Bronchial epithelial cell (primary cell): Measurements from ENCODE around the gene ADCY2. TPM values are rescaled to one million over a fixed set of nuclear protein-coding genes. Genes with fewer than 3 reads are reported as not detected.

Source experiments
- DNase-seq: peaks from one replicate; pipeline ENCODE4 v3.0.0-alpha.2; 2010; ENCODE audit warnings: low read depth
- FAIRE-seq: peaks from 2 replicates; lab custom pipeline; 2011; peaks lifted over from hg19 to GRCh38; lab: Jason Lieb, UNC
- H3K27me3 ChIP-seq: 2 replicates; pipeline ENCODE4 v1.5.1; 2011; ENCODE audit warnings: low read length; ENCODE audit not compliant: control insufficient read depth, insufficient read depth
- H3K36me3 ChIP-seq: 2 replicates; pipeline ENCODE4 v1.5.1; 2011; ENCODE audit warnings: low read length; ENCODE audit not compliant: control insufficient read depth, insufficient read depth
- H3K4me3 ChIP-seq: 2 replicates; pipeline ENCODE4 v1.5.1; 2011; ENCODE audit warnings: mild to moderate bottlenecking, low read depth, low read length, control low read depth
- CTCF ChIP-seq: IDR thresholded peaks from 2 replicates; pipeline ENCODE4 v1.5.1; 2011; ENCODE audit warnings: mild to moderate bottlenecking, moderate library complexity, low read length, control low read depth, inconsistent platforms; ENCODE audit not compliant: insufficient read depth, severe bottlenecking
- total RNA-seq: library from RNA; depleted of rRNA; stranded (reverse); fragments of >200 nt; gene quantifications from 2 replicates; pipeline ENCODE4 v1.2.1, GENCODE V29; 2014

ADCY2 gene
- total RNA-seq, 1 donor from 2014 or later = under 0.01 TPM

- DNase-seq (no peak), FAIRE-seq (no peak)
- TF ChIP-seq CTCF = no peak
- no peaks in the 10 kb centered on the region for H3K27me3 ChIP-seq
- H3K4me3 ChIP-seq = no peak overlapping the region
- no peaks in the 10 kb centered on the region for H3K36me3 ChIP-seq
Measured at GRCh38 chr5:7728076-7728475, 332.1 kb downstream of the ADCY2 start.

GRCh38 chr5:7741415-7742065, 345.6 kb downstream of the ADCY2 start:
- peaks cover 4% of the 10 kb centered on the region for H3K27me3 ChIP-seq
- FAIRE-seq (no peak), DNase-seq (no peak)
- no peak for TF ChIP-seq CTCF
- no peaks in the 10 kb centered on the region for H3K36me3 ChIP-seq
- no peak overlapping the region for H3K4me3 ChIP-seq

GRCh38 chr5:7742241-7742656, 346.3 kb downstream of the ADCY2 start:
- no peak for TF ChIP-seq CTCF
- FAIRE-seq (no peak), DNase-seq (peak; percentile 94)
- no peak overlapping the region for H3K4me3 ChIP-seq
- peaks cover 4% of the 10 kb centered on the region for H3K27me3 ChIP-seq
- no peaks in the 10 kb centered on the region for H3K36me3 ChIP-seq

GRCh38 chr5:7745882-7746610, 350.1 kb downstream of the ADCY2 start:
- peak; percentile 63 for DNase-seq
- no peaks in the 10 kb centered on the region for H3K36me3 ChIP-seq
- no peak for FAIRE-seq
- peaks cover 4% of the 10 kb centered on the region for H3K27me3 ChIP-seq
- no peak overlapping the region for H3K4me3 ChIP-seq
- TF ChIP-seq CTCF = peak; percentile 74

GRCh38 chr5:7747728-7748127, 351.8 kb downstream of the ADCY2 start:
- no peaks in the 10 kb centered on the region for H3K36me3 ChIP-seq

More at GRCh38 chr5:7747728-7748127, 351.8 kb downstream of the ADCY2 start:
- Histone ChIP-seq H3K4me3 (no peak overlapping the region), H3K27me3 (peaks cover 4% of the 10 kb centered on the region)
- no peak for TF ChIP-seq CTCF
- FAIRE-seq (no peak), DNase-seq (no peak)
